ENCODE data around the gene TRIM42.

- TF ChIP-seq POLR2AphosphoS5 (IDR thresholded peaks at IDR 0.05; ENCODE audit: low read depth, low read length) (no peak), TAF1 (IDR thresholded peaks at IDR 0.05; ENCODE audit: low read depth, low read length) (no peak), POLR2A (IDR thresholded peaks at IDR 0.05; ENCODE audit: low read depth, low read length) (no peak)
Measured at GRCh38 chr3:140704733-140705132, 26.9 kb downstream of the TRIM42 start.
